Measurements from ENCODE around the gene HNRNPUL1.

HNRNPUL1 gene

GRCh38 chr19:41319500-41320184, 55.5 kb downstream of the HNRNPUL1 start:
- no peak overlapping the region for H3K4me2 ChIP-seq
- H4K20me1 ChIP-seq = peaks cover 7 to 98% (median 70%) of the 10 kb centered on the region in 11 experiments; a peak in 21 of 22 replicates
- H3K9me3 ChIP-seq (replicated peaks in 1 of 11) = no peaks in the 10 kb centered on the region
- no peak overlapping the region for H3K27ac ChIP-seq
- no peak for TF ChIP-seq Cebpa-rat (IDR thresholded peaks at IDR 0.05)
- peaks cover 38 to 50% (median 41%) of the 10 kb centered on the region in 10 experiments for H3K4me1 ChIP-seq
- no peak overlapping the region for H3K9ac ChIP-seq
- no peak overlapping the region for H3K4me3 ChIP-seq
- no peaks in the 10 kb centered on the region for H3K27me3 ChIP-seq
- H3K36me3 ChIP-seq = peaks cover 78 to 89% (median 83%) of the 10 kb centered on the region in 11 experiments

- no peak overlapping the region for H3K4me3 ChIP-seq
- H3K36me3 ChIP-seq = peaks cover 73 to 84% (median 78%) of the 10 kb centered on the region in 11 experiments
Measured at GRCh38 chr19:41320185-41320518, 56.0 kb downstream of the HNRNPUL1 start.

GRCh38 chr19:41320568-41320967, 56.4 kb downstream of the HNRNPUL1 start:
- Histone ChIP-seq H3K4me2 (peak overlapping the region in 2 of 11 experiments; percentile 87 to 97; a peak in 1 of 22 replicates), H3K27me3 (no peaks in the 10 kb centered on the region), H3K9me3 (replicated peaks in 1 of 11) (no peaks in the 10 kb centered on the region), H4K20me1 (peaks cover 5 to 96% (median 66%) of the 10 kb centered on the region in 11 experiments; a peak in 21 of 22 replicates), H3K9ac (0 out of 22 replicates have a peak overlapping the region, but pooled peaks of 1 of the 11 experiments have one; percentile 4), H3K27ac (peak overlapping the region in 3 of 11 experiments; percentile 81 to 92 (median 91); a peak in 3 of 22 replicates), H3K4me1 (peaks cover 47 to 59% (median 50%) of the 10 kb centered on the region in 10 experiments), H3K36me3 (peaks cover 69 to 80% (median 74%) of the 10 kb centered on the region in 11 experiments), H3K4me3 (no peak overlapping the region)
- TF ChIP-seq Cebpa-rat (IDR thresholded peaks at IDR 0.05) = no peak

More at GRCh38 chr19:41320185-41320518, 56.0 kb downstream of the HNRNPUL1 start:
- Histone ChIP-seq H3K9me3 (replicated peaks in 1 of 11) (no peaks in the 10 kb centered on the region), H3K4me2 (no peak overlapping the region), H3K27me3 (no peaks in the 10 kb centered on the region), H4K20me1 (peaks cover 5 to 98% (median 70%) of the 10 kb centered on the region in 11 experiments; a peak in 21 of 22 replicates), H3K9ac (no peak overlapping the region), H3K4me1 (peaks cover 44 to 55% (median 46%) of the 10 kb centered on the region in 10 experiments), H3K27ac (no peak overlapping the region; a peak in 1 of 22 replicates)
- TF ChIP-seq Cebpa-rat (IDR thresholded peaks at IDR 0.05) = no peak

GRCh38 chr19:41321204-41321599, 57.0 kb downstream of the HNRNPUL1 start:
- peaks cover 53 to 65% (median 56%) of the 10 kb centered on the region in 10 experiments for H3K4me1 ChIP-seq
- peak overlapping the region in 5 of 11 experiments; percentile 4 to 84 (median 78); a peak in 3 of 22 replicates for H3K9ac ChIP-seq
- H3K9me3 ChIP-seq (replicated peaks in 1 of 11) = no peaks in the 10 kb centered on the region
- TF ChIP-seq Cebpa-rat (IDR thresholded peaks at IDR 0.05) = no peak
- peak overlapping the region; percentile 87 to 99 (median 92); a peak in 20 of 22 replicates for H3K4me2 ChIP-seq
- no peaks in the 10 kb centered on the region for H3K27me3 ChIP-seq
- peaks cover 63 to 73% (median 68%) of the 10 kb centered on the region in 11 experiments for H3K36me3 ChIP-seq
- H4K20me1 ChIP-seq = peaks cover 5 to 96% (median 66%) of the 10 kb centered on the region in 11 experiments; a peak in 21 of 22 replicates
- peak overlapping the region in 7 of 11 experiments; percentile 81 to 93 (median 89); a peak in 8 of 22 replicates for H3K27ac ChIP-seq
- no peak overlapping the region for H3K4me3 ChIP-seq

DNA sequence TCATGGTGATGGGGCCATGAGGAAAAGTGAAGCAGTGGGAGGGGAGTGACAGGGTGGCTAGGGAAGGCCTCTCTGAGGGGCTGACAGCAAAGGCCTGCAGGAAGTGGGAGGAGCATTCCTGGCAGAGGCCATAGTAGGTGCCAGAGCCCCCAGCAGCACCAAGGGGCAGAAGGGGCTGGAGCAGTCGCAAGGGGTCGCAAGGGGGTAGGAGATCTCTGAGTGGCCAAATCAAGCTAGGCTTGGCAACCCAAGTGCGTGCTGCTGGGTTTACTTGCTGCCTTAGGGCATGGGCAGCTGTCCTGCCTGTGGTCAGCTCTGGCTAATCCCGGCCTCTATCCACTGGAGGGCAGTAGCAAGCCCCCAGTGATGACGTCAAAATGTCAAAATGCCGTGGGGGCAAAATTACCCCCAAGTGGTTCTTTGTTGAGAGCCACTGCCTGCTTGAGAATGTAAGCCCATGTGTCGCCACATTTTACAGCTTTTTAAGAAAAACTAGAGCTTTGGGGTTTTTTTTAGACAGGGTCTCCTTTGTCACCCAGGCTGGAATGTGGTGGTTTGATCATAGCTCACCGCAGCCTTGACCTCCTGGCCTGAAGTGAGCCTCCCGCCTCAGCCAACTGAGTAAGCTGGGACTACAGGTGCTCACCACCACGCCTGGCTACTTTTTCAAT, 57.6 kb downstream of the HNRNPUL1 start:
- H3K9me3 ChIP-seq (replicated peaks in 1 of 11) = no peaks in the 10 kb centered on the region
- peaks cover 59 to 71% (median 62%) of the 10 kb centered on the region in 10 experiments for H3K4me1 ChIP-seq
- H3K4me3 ChIP-seq = peak overlapping the region in 1 of 10 experiments; percentile 45; a peak in 2 of 20 replicates
- H3K36me3 ChIP-seq = peaks cover 57 to 68% (median 62%) of the 10 kb centered on the region in 11 experiments
- TF ChIP-seq Cebpa-rat (IDR thresholded peaks at IDR 0.05) = no peak
- peak overlapping the region in 9 of 11 experiments; percentile 2 to 93 (median 86); a peak in 16 of 22 replicates for H3K27ac ChIP-seq
- H4K20me1 ChIP-seq = peaks cover 5 to 97% (median 68%) of the 10 kb centered on the region in 11 experiments; a peak in 21 of 22 replicates
- no peaks in the 10 kb centered on the region for H3K27me3 ChIP-seq
- H3K4me2 ChIP-seq = peak overlapping the region; percentile 87 to 99 (median 92)
- H3K9ac ChIP-seq = peak overlapping the region in 10 of 11 experiments; percentile 26 to 84 (median 78); a peak in 15 of 22 replicates

- H3K9ac ChIP-seq = peak overlapping the region; percentile 66 to 84 (median 77); a peak in 20 of 22 replicates
- H3K36me3 ChIP-seq = peaks cover 50 to 61% (median 55%) of the 10 kb centered on the region in 11 experiments
- TF ChIP-seq Cebpa-rat (IDR thresholded peaks at IDR 0.05) = no peak
- H3K4me1 ChIP-seq = peaks cover 66 to 78% (median 69%) of the 10 kb centered on the region in 10 experiments
- H4K20me1 ChIP-seq = peaks cover 5 to 97% (median 70%) of the 10 kb centered on the region in 11 experiments; a peak in 21 of 22 replicates
- peak overlapping the region in 5 of 10 experiments; percentile 15 to 59 (median 44); a peak in 5 of 20 replicates for H3K4me3 ChIP-seq
- H3K4me2 ChIP-seq = peak overlapping the region; percentile 87 to 99 (median 92)
- H3K27ac ChIP-seq = peak overlapping the region; percentile 74 to 93 (median 84); a peak in 21 of 22 replicates
- H3K27me3 ChIP-seq = no peaks in the 10 kb centered on the region
- H3K9me3 ChIP-seq (replicated peaks in 1 of 11) = no peaks in the 10 kb centered on the region
Measured at GRCh38 chr19:41322451-41322850, 58.3 kb downstream of the HNRNPUL1 start.

DNA sequence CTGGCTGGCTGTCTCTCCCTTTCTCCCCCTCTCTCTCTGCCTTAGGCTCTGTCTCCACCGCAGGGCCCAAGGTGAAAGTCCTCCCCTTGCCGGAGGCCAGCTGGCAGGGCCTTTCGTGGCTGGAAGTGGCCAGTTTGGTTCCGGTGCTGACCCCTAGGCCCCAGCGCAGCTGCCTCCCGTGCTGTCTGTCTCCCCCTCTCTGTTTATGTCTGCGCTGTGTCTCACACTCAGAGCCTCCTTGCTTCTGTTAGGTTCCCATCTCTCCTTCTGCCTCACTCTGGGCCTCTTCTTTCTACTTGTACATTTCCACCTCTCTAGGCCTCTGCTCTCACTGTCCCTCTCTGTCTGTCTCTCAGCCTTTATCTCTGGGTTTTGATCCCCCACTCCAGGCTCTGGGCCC, 58.9 kb downstream of the HNRNPUL1 start:
- Histone ChIP-seq H3K4me3 (peak overlapping the region in 7 of 10 experiments; percentile 3 to 59 (median 43); a peak in 11 of 20 replicates), H3K4me1 (peaks cover 72 to 83% (median 75%) of the 10 kb centered on the region in 10 experiments), H3K27me3 (no peaks in the 10 kb centered on the region), H4K20me1 (peaks cover 5 to 99% (median 74%) of the 10 kb centered on the region in 11 experiments; a peak in 21 of 22 replicates), H3K27ac (peak overlapping the region; percentile 74 to 93 (median 84)), H3K36me3 (peaks cover 47 to 55% (median 51%) of the 10 kb centered on the region in 11 experiments), H3K9me3 (replicated peaks in 1 of 11) (no peaks in the 10 kb centered on the region), H3K9ac (peak overlapping the region; percentile 66 to 84 (median 77)), H3K4me2 (peak overlapping the region; percentile 87 to 99 (median 92))
- no peak for TF ChIP-seq Cebpa-rat (IDR thresholded peaks at IDR 0.05)

- Histone ChIP-seq H3K9ac (peak overlapping the region; percentile 66 to 84 (median 77)), H3K27ac (peak overlapping the region; percentile 74 to 93 (median 84)), H4K20me1 (peaks cover 3 to 99% (median 74%) of the 10 kb centered on the region in 11 experiments; a peak in 21 of 22 replicates), H3K4me2 (peak overlapping the region; percentile 87 to 99 (median 92)), H3K4me3 (peak overlapping the region in 7 of 10 experiments; percentile 3 to 59 (median 43); a peak in 11 of 20 replicates), H3K9me3 (replicated peaks in 1 of 11) (no peaks in the 10 kb centered on the region), H3K4me1 (peaks cover 77 to 89% (median 80%) of the 10 kb centered on the region in 10 experiments), H3K27me3 (no peaks in the 10 kb centered on the region), H3K36me3 (peaks cover 41 to 54% (median 50%) of the 10 kb centered on the region in 11 experiments)
- TF ChIP-seq Cebpa-rat (IDR thresholded peaks at IDR 0.05) = no peak
Measured at GRCh38 chr19:41323430-41324125, 59.4 kb downstream of the HNRNPUL1 start.
